Hindlimb muscle (tissue), 1 donor: ENCODE measurements around the gene TMEM41A. TPM values are rescaled to one million over a fixed set of nuclear protein-coding genes. Genes with fewer than 3 reads are reported as not detected.
"Not testable (repeated sequence)": the region's sequence is repeated elsewhere in the genome, so short reads cannot be mapped to it uniquely, and the experiment has no call there.

Experiments used
- DNase-seq: peaks from one replicate; pipeline ENCODE4 v3.0.0-alpha.2; 2013
- polyA plus RNA-seq: library from polyadenylated mRNA; unstranded; fragments of 120-200 nt; gene quantifications from one replicate; pipeline ENCODE4 v1.2.1, GENCODE V29; 2013; ENCODE audit not compliant: insufficient read length

The TMEM41A gene
- polyA plus RNA-seq, 1 donor, result 18.3 TPM

DNA sequence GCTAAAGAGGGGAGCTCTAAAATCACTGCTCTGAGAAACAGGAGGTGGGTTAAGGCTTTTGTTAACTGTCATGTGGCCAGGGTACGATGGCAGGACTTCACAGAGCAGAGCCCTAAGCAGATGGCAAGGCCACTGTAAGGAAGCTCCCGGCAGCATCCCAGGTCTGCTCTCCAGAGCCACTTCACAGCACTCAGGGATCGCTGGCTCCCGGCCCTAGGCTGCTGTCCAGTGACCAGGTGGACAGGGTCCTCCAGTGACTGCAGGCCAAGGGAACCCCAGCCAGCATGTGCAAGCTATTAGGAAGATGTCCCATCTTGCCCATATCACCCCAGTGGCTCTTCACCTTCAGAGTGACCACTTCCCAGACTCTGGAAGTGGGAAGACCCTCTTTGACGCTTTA, 10.4 kb downstream of the TMEM41A start:
- no peak for DNase-seq

DNA sequence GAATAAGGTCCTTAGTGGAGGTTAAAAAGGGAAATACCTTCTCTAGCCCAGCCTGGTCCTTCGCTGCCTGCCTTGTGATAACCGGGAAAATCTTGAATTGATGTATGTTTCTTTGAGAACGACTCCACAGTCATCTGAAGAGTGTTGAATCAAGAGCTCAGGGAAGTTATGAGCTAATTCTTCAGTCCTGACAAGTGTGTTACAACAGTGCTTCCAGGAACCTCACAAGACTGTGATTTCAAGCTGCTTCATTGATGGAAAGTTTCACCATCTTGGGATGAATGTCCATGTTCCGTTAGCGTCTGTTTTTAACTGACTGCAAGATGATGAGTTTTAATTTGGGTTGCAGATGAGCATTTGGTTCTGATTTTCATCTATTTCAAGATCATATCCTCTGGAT, 12.4 kb downstream of the TMEM41A start:
- DNase-seq, result no peak

- no peak for DNase-seq
Observed at GRCh38 chr3:185484296-185484695, 14.5 kb downstream of the TMEM41A start.

- no peak for DNase-seq
Observed at GRCh38 chr3:185479373-185479945, 19.4 kb downstream of the TMEM41A start.

DNA sequence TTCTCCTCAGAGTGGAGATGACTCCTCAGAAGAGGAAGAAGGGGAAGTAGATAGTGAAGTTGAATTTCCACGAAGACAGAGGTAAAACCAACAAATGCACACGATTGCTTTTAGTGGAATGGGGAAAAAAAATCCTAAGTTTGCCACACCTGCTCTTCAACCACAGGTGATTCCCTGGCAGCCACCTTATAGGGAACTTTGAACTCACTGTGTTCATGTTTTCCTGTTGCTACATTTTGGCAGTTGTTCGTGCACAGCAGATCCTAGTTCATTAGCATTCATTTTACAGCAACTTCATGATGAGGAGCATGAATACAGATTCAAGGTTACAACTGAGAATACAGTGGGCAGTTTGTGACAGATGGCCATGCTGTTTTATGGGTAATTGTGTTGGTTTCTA, 21.5 kb downstream of the TMEM41A start:
- no peak for DNase-seq

DNA sequence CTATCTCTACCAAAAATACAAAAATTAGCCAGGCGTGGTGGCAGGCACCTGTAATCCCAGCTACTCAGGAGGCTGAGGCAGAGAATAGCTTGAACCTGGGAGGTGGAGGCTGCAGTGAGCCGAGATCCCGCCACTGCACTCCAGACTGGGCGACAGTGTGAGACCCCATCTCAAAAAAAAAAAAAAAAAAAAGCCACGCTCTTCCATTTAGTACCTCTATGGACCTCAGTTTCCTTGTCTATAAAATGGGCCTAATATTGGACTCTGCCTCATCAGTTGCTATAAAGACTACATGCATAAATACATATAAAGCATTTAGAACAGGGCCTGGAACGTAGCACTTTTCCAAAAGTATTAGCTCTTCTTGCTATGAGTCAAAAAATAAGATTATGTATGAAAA, 23.9 kb downstream of the TMEM41A start:
- not testable (repeated sequence) for DNase-seq

DNA sequence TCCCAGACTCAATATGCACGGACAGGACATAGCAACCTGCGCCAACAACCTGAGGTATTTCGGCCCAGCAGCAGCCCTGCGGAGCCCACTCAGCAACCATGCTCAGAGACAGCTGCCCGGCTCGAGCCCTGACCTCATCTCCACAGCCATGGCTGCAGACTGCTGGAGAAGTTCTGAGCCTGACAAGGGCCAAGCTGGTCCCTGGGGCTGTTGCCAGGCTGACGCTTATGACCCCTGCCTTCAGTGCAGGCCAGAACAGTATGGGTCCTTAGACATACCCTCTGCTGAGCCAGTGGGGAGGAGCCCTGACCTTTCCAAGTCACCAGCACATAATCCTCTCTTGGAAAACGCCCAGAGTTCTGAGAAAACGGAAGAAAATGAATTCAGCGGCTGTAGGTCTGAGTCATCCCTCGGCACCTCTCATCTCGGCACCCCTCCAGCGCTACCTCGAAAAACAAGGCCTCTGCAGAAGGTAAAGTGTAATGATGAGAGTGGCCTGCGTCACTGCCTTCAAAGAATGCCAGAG, 25.5 kb downstream of the TMEM41A start:
- DNase-seq, result peak; percentile 47

DNA sequence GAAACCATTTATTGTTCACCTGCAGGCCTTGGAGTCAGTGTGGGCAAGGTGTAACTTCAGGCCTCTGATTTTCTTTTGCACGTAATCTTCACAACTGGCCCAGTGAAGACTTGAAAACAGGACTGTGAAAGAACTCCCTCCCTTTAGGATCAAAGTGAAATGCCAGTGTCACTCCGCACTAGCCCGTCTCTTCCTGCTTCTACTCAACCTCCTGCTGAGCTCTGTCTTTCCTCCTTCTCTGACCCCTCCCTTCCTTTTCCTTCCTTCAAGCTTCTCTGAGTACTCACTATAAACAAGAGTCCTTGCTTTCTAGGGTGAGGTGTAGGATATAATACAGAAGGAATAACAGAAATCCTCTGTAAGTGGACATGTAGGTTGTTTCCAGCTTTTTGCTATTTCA, 28.5 kb downstream of the TMEM41A start:
- no peak for DNase-seq

DNA sequence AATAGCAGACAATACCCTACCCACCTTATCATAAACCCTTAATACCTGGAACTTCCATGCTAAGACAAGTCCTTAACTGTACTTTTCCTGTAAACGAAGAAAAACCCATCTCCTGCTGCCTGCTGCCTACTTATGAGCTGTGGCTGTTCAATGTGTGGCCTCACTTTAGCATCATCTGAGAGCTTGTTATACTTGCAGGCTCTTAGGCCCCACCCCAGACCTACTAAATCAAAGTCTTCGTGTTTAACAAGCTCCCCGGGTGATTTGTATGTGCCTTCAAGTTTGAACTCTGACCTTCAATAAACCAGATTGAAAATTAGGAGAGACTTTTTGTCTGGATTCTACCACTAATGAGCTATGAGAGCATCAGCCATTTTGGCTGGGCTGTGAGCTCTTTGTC, 29.3 kb downstream of the TMEM41A start:
- no peak for DNase-seq

DNA sequence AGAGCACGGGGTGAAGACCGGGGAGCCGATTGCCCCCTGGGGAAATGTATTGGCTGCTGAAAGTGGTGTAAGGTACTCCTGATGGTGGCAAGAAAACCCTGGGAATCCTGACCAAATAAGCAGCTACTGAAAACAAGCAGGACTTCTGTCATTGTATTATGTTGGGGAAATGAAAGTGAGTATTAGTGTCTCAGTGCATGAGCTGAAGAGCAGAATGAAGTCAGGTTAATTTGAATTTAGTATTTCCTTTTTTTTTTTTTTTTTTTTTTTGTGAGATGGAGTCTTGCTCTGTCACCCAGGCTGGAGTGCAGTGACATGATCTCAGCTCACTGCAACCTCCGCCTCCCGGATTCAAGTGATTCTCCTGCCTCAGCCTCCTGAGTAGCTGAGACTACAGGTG, 32.7 kb downstream of the TMEM41A start:
- not testable (repeated sequence) for DNase-seq

DNA sequence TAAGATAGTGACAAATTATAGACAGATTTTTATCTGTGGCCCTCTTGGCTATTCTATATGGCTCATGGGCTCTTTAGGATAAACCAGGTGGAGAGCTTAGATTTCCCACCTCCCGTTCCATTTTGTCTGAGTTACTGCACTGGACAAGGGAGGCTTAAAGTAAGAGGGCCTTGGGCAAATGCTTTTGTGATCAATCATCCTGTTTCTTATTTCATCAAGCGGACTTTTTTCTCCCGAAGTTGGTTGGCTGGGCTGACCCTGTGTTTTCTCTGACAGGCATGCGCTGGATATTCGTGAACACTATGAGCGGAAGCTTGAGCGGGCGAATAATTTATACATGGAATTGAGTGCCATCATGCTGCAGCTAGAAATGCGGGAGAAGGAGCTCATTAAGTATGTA, 33.4 kb downstream of the TMEM41A start:
- DNase-seq, result no peak

GRCh38 chr3:185460719-185461350, 38.0 kb downstream of the TMEM41A start:
- no peak for DNase-seq

GRCh38 chr3:185460309-185460708, 38.5 kb downstream of the TMEM41A start:
- no peak for DNase-seq

DNA sequence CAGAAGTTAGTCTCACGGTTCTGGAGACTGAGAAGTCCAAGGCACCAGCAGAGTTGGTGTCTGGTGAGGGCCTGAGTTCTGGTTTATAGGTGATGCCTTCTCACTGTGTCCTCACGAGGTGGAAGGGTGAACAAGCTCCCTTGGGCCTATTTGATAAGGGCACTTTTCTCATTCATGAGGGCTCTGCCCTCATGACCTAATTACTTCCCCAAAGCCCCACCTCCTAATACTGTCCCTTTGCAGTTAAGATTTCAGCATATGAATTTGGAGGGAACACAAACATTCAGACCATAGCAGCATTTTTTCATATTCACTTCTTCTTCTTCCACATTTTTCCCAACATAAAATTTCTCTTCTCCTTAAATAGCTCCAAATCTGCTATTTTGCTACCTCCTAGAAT, 41.5 kb downstream of the TMEM41A start:
- DNase-seq, result no peak

GRCh38 chr3:185451432-185451831, 47.4 kb downstream of the TMEM41A start:
- not testable (repeated sequence) for DNase-seq

GRCh38 chr3:185448107-185448506, 50.7 kb downstream of the TMEM41A start:
- no peak for DNase-seq

DNA sequence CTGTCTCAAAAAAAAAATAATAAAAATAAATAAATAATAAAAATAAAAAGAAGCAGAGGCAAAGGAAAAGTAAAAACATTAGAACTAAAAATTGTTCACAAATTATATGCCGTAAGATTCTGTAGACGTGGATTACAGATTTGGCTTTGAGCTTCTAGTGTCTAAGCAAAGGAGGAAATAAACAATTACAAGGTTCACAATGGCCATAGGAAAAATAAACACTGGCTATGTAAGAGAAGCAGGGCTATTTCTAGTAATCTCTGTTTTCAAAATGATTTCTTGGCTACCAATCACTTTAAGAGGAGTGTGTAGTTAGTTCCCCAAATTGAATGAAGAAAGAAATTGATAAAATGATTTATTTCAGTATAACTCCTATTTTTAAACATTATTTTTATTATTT, 54.5 kb downstream of the TMEM41A start:
- no peak for DNase-seq

DNA sequence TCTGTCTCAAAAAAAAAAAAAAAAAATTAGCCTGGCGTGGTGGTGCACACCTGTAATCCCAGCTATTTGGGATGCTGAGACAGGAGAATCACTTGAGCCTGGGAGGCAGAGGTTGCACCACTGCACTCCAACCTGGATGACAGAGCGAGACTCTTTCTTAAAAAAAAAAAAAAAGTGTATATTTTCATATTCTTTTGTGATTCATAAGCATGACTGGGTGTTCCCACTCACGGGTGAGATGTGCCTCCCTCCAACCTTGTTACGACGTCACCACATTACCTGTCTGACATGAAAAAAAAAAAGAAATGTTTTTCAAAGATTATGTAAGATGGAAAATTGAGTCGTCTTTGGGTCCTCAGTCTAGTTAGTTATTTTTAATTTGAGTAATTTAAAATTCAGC, 56.8 kb downstream of the TMEM41A start:
- DNase-seq, result no peak

DNA sequence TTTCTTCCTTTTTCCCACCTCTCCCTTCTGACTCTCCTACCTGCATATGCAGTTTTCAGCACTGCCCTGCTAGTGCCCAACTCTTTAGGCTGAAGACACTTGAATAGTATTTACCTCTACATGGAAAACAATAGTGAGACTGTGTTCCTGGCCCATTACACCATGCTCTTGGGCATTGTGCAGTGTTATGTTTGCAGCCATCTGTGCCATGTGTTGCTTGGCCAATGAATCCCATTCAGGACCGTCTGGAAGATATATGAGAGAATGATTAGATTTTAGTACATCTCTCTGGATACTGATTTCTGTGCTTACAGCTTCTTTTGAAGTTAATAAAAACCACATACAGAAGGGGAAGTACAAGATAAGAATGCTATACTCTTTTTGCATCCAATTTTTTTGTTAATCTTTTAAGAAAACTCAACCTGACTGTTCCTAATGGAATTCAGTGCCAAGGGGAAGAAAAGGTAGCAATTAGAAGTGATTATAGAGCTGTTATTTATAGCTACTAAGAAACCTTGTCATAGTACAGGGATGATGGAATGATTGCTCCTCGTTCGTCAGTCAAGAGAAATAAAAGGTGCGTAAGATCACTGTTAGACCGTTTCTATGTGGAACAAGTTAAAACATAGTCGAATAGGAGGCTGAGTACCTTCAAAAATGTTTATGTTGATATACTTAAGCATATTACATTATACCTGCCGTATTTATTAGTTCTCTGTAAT, 58.9 kb downstream of the TMEM41A start:
- DNase-seq, result no peak
